K562 (cell line): Measurements from ENCODE around the gene CLDN5. TPM values are rescaled to one million over a fixed set of nuclear protein-coding genes. Genes with fewer than 3 reads are reported as not detected.
A peak's percentile ranks its signal among the peaks of the same experiment; 100 is the strongest.

Experiments
- BCL6 ChIP-seq: fragments of 250-450 bp; sonication (Bioruptor Pico); IDR thresholded peaks from 2 replicates; pipeline ENCODE4 v1.4.0; 2020
- BDP1 ChIP-seq: IDR thresholded peaks from 3 replicates; pipeline ENCODE4 v1.6.1; 2011; ENCODE audit not compliant: insufficient read length, insufficient read depth
- CCNT2 ChIP-seq: IDR thresholded peaks from 2 replicates; pipeline ENCODE4 v1.6.1; 2011; ENCODE audit warnings: borderline replicate concordance, low read depth, mild to moderate bottlenecking, moderate library complexity, mixed read lengths, low read length; ENCODE audit not compliant: insufficient read length; ENCODE audit errors: extremely low read depth
- CHD7 ChIP-seq: fragments of 200-600 bp; sonication (generic); IDR thresholded peaks from one replicate; pipeline ENCODE4 v1.6.1; 2012; ENCODE audit warnings: mild to moderate bottlenecking, low read depth, low read length, inconsistent platforms
- DNMT1 ChIP-seq: fragments of 450-650 bp; IDR thresholded peaks from 2 replicates; pipeline ENCODE4 v1.6.1; 2016; ENCODE audit warnings: antibody characterized with exemption, mild to moderate bottlenecking
- ESRRA ChIP-seq: fragments of 450-650 bp; IDR thresholded peaks from 2 replicates; pipeline ENCODE4 v1.6.1; 2014; ENCODE audit warnings: low read depth, mild to moderate bottlenecking, moderate library complexity, borderline replicate concordance
- FOXM1 ChIP-seq, 2 experiments: fragments of 450-650 bp in 1 of 2; sonication (generic) in 1 of 2; formaldehyde crosslinking in 1 of 2; IDR thresholded peaks; 2 replicates each; pipeline versions ENCODE4 v1.6.1 to v1.9.0; 2017 to 2022; ENCODE audit warnings: low read depth in 2 of 2, mild to moderate bottlenecking in 2 of 2, missing genetic modification reagents in 1 of 2, moderate library complexity in 1 of 2
- LCOR ChIP-seq: sonication (generic); formaldehyde crosslinking; IDR thresholded peaks from 2 replicates; pipeline ENCODE4 v1.8.0; 2022; ENCODE audit warnings: mild to moderate bottlenecking, missing genetic modification reagents
- MAFF ChIP-seq: IDR thresholded peaks from 2 replicates; pipeline ENCODE4 v1.6.1; 2012; ENCODE audit warnings: low read length, improper control_type of control experiment
- MCM3 ChIP-seq: fragments of 450-650 bp; IDR thresholded peaks from 2 replicates; pipeline ENCODE4 v1.6.1; 2016
- NFATC3 ChIP-seq: fragments of 450-650 bp; IDR thresholded peaks from 2 replicates; pipeline ENCODE4 v1.6.1; 2017; ENCODE audit warnings: mild to moderate bottlenecking
- RBM14 ChIP-seq: fragments of 200-400 bp; formaldehyde crosslinking; IDR thresholded peaks from 2 replicates; pipeline ENCODE4 v1.6.1; 2018; ENCODE audit warnings: low read depth, mild to moderate bottlenecking, low read length, moderate library complexity, borderline replicate concordance; ENCODE audit not compliant: insufficient read depth
- RFX5 ChIP-seq: IDR thresholded peaks from 2 replicates; pipeline ENCODE4 v1.6.1; 2011; ENCODE audit warnings: low read depth, mild to moderate bottlenecking, improper control_type of control experiment, low read length
- SREBF2 ChIP-seq: sonication (generic); formaldehyde crosslinking; IDR thresholded peaks from 2 replicates; pipeline ENCODE4 v1.4.0; 2020; ENCODE audit warnings: mild to moderate bottlenecking, missing genetic modification reagents
- STAT5A ChIP-seq: IDR thresholded peaks from 2 replicates; pipeline ENCODE4 v1.6.1; 2012; ENCODE audit warnings: low read length, inconsistent platforms, borderline replicate concordance
- TAF1 ChIP-seq: IDR thresholded peaks from 2 replicates; pipeline ENCODE4 v1.6.1; 2011; ENCODE audit warnings: mild to moderate bottlenecking, low read length, moderate library complexity; ENCODE audit not compliant: insufficient read depth, control insufficient read depth, severe bottlenecking; ENCODE audit errors: extremely low read depth
- TCF7 ChIP-seq: sonication (generic); IDR thresholded peaks from 2 replicates; pipeline ENCODE4 v1.6.1; 2016; ENCODE audit warnings: antibody characterized with exemption, borderline replicate concordance
- ZNF232 ChIP-seq: sonication (generic); formaldehyde crosslinking; IDR thresholded peaks from 2 replicates; pipeline ENCODE4 v1.8.0; 2022; ENCODE audit warnings: mild to moderate bottlenecking, missing genetic modification reagents
- ZNF253 ChIP-seq: fragments of 250-450 bp; sonication (Bioruptor Pico); conservative IDR thresholded peaks from 2 replicates; pipeline ENCODE4 v1.6.1; 2021; ENCODE audit warnings: mild to moderate bottlenecking
- ZNF408 ChIP-seq: fragments of 250-450 bp; sonication (Bioruptor Pico); IDR thresholded peaks from 2 replicates; pipeline ENCODE4 v1.4.0; 2020; ENCODE audit warnings: low read depth, mild to moderate bottlenecking, moderate library complexity
- polyA plus RNA-seq, 8 experiments: library from polyadenylated mRNA; depleted of rRNA in 4 of 8; stranded (reverse) in 5 of 8; unstranded in 3 of 8; fragments of >200 nt; fragmentation: Nextera tagmentation in 2 of 8; fragmentation: Illumina TruSeq in 1 of 8; extraction: Ambion mirVana in 2 of 8; extraction: Trizol in 1 of 8; gene quantifications; 2 replicates each; pipeline versions ENCODE4 v1.2.1 to v1.2.3, GENCODE V29; 2011 to 2014; ENCODE audit warnings: inconsistent platforms in 1 of 8, missing spikeins in 1 of 8
- total RNA-seq, 7 experiments: library from RNA; depleted of rRNA in 6 of 7; stranded (reverse); fragments of >200 nt in 6 of 7; fragmentation: Illumina TruSeq in 2 of 7; extraction: Trizol in 2 of 7; gene quantifications; 2 replicates each; pipeline versions ENCODE4 v1.2.1 to v1.2.3, GENCODE V29; 2011 to 2021; ENCODE audit warnings: low replicate concordance in 1 of 7

CLDN5 gene
- total and polyA plus RNA-seq, 9 of the 15 experiments (the other 6 are each of a cell fraction or from before 2014, with no cell fraction given) = 0.20 TPM; not detected in 8

- TF ChIP-seq CHD7 (no peak), CCNT2 (no peak), BDP1 (no peak), ESRRA (no peak), TCF7 (no peak), LCOR (CRISPR knock-in tag) (no peak), FOXM1 (IDR thresholded peaks at IDR 0.05; ENCODE audit: low read depth) (no peak), FOXM1 (CRISPR knock-in tag; IDR thresholded peaks at IDR 0.05; ENCODE audit: low read depth) (no peak), SREBF2 (no peak), ZNF408 (CRISPR knock-in tag) (no peak), MAFF (peak; percentile 93), ZNF253 (CRISPR knock-in tag) (no peak), NFATC3 (no peak), TAF1 (no peak), RFX5 (no peak), STAT5A (no peak), BCL6 (CRISPR knock-in tag) (no peak), MCM3 (no peak), DNMT1 (no peak), RBM14 (0 out of 2 replicates have a peak, but pooled peaks have one; percentile 47), ZNF232 (no peak)
Measured at GRCh38 chr22:19478901-19479354, 45.3 kb downstream of the CLDN5 start, which contains the start of gene UFD1 (continued).
